Sigmoid colon (tissue), 7 donors: ENCODE results near the gene EEIG1. TPM values are rescaled to one million over a fixed set of nuclear protein-coding genes. Genes with fewer than 3 reads are reported as not detected.

Source experiments
- DNase-seq: peaks from one replicate; pipeline ENCODE4 v3.0.0-alpha.2; 2019
- H3K27ac ChIP-seq, 4 donors: fragments of 200-600 bp; sonication (generic); one replicate each; pipeline ENCODE4 v1.5.1; 2016 to 2019; ENCODE audit warnings: mild to moderate bottlenecking in 1 of 4
- H3K27me3 ChIP-seq, 3 donors: fragments of 200-600 bp; sonication (generic); one replicate each; pipeline ENCODE4 v1.5.1; 2019; ENCODE audit warnings: mild to moderate bottlenecking in 1 of 3
- H3K36me3 ChIP-seq, 4 donors: fragments of 200-600 bp; sonication (generic); one replicate each; pipeline ENCODE4 v1.5.1; 2016 to 2019
- H3K4me1 ChIP-seq, 4 donors: fragments of 200-600 bp; sonication (generic); one replicate each; pipeline ENCODE4 v1.5.1; 2017 to 2019
- H3K4me3 ChIP-seq, 4 donors: fragments of 200-600 bp; sonication (generic); one replicate each; pipeline ENCODE4 v1.5.1; 2017 to 2019; ENCODE audit warnings: mild to moderate bottlenecking in 2 of 4, moderate library complexity in 1 of 4
- H3K9me3 ChIP-seq, 4 donors: fragments of 200-600 bp in 3 of 4; sonication (generic) in 3 of 4; one replicate each; pipeline versions ENCODE4 v1.5.1 to v1.6.1; 2013 to 2019
- EP300 ChIP-seq, 4 donors: sonication (generic); formaldehyde crosslinking; IDR thresholded peaks; one replicate each; pipeline ENCODE4 v1.6.1; 2017; ENCODE audit warnings: antibody characterized with exemption in 4 of 4
- POLR2A ChIP-seq, 2 donors: fragments of 450-650 bp; IDR thresholded peaks; one replicate each; pipeline ENCODE4 v1.6.1; 2016; ENCODE audit warnings: antibody characterized with exemption in 2 of 2, mild to moderate bottlenecking in 2 of 2, moderate library complexity in 2 of 2
- POLR2AphosphoS5 ChIP-seq, 4 donors: sonication (generic); formaldehyde crosslinking; IDR thresholded peaks; one replicate each; pipeline ENCODE4 v1.6.1; 2017; ENCODE audit warnings: antibody characterized with exemption in 4 of 4
- WGBS, 2 donors: extraction: QIAGEN DNeasy Blood & Tissue Kit; methylation state at CpG; one replicate each; pipeline ENCODE4 v1.1.7; 2013; 5-methylcytosine and 5-hydroxymethylcytosine counted together
- intact Hi-C: fragments of 100-400 bp; cut with DNase I; formaldehyde crosslinking; loops from one replicate; pipeline ENCODE4 v1.15.1; 2023
- polyA plus RNA-seq, 3 donors: library from polyadenylated mRNA; stranded (reverse); fragments of 200-250 nt; gene quantifications; one replicate each; pipeline ENCODE4 v1.2.3, GENCODE V29; 2013
- total RNA-seq, 4 donors: library from RNA; depleted of rRNA; stranded (reverse); fragments of >200 nt; gene quantifications; one replicate each; pipeline ENCODE4 v1.1.0, GENCODE V29; 2016
- TF ChIP-seq, protein P1 (sequence below), 4 experiments: fragments of 450-650 bp in 3 of 4; fragments of 200-600 bp in 1 of 4; IDR thresholded peaks; one replicate each; pipeline ENCODE4 v1.5.1; 2016 to 2019; ENCODE audit warnings: antibody characterized with exemption in 4 of 4, mild to moderate bottlenecking in 3 of 4, moderate library complexity in 2 of 4
- donor health status: healthy with polysubstance abuse.
- donor health status: Bipolar disorder and iron deficiency.
- donor health status: healthy.

EEIG1 gene
- total and polyA plus RNA-seq, 7 donors = 10.9 to 92.0 (median 32.7) TPM

DNA sequence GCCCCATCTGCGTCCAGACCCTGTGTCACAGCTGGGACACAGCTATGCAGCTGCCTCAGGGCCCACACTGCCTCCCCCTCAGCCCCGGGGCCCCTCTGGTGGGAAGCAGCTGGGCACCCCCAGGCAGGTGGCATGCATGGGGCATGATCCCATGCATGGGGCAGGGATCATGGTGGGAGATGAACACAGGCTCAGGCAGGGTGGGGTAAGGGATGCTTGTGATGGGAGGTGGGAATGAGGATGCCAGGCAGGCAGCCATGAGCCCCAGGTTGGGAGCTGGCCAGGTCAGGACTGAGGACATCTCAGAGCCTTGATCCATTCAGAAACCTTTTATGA is 19.7 kb downstream of the EEIG1 start:
- WGBS, 2 donors = 86 to 92% methylated on average over 2 of the region's 2 CpGs
- DNase-seq = no peak
- Histone ChIP-seq H3K9me3 (no peaks in the 10 kb centered on the region), H3K27ac (peak overlapping the region; percentile 94 to 99 (median 96)), H3K4me1 (peaks cover 0 to 72% (median 65%) of the 10 kb centered on the region in 4 donors), H3K27me3 (no peaks in the 10 kb centered on the region), H3K36me3 (no peaks in the 10 kb centered on the region), H3K4me3 (no peak overlapping the region)
- TF ChIP-seq EP300 (IDR thresholded peaks at IDR 0.05) (no peak), POLR2AphosphoS5 (IDR thresholded peaks at IDR 0.05) (no peak), POLR2A (IDR thresholded peaks at IDR 0.05) (no peak)
- TF ChIP-seq, protein P1, sequence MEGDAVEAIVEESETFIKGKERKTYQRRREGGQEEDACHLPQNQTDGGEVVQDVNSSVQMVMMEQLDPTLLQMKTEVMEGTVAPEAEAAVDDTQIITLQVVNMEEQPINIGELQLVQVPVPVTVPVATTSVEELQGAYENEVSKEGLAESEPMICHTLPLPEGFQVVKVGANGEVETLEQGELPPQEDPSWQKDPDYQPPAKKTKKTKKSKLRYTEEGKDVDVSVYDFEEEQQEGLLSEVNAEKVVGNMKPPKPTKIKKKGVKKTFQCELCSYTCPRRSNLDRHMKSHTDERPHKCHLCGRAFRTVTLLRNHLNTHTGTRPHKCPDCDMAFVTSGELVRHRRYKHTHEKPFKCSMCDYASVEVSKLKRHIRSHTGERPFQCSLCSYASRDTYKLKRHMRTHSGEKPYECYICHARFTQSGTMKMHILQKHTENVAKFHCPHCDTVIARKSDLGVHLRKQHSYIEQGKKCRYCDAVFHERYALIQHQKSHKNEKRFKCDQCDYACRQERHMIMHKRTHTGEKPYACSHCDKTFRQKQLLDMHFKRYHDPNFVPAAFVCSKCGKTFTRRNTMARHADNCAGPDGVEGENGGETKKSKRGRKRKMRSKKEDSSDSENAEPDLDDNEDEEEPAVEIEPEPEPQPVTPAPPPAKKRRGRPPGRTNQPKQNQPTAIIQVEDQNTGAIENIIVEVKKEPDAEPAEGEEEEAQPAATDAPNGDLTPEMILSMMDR (IDR thresholded peaks at IDR 0.05) = no peak
- intact Hi-C loops = no loop called here

DNA sequence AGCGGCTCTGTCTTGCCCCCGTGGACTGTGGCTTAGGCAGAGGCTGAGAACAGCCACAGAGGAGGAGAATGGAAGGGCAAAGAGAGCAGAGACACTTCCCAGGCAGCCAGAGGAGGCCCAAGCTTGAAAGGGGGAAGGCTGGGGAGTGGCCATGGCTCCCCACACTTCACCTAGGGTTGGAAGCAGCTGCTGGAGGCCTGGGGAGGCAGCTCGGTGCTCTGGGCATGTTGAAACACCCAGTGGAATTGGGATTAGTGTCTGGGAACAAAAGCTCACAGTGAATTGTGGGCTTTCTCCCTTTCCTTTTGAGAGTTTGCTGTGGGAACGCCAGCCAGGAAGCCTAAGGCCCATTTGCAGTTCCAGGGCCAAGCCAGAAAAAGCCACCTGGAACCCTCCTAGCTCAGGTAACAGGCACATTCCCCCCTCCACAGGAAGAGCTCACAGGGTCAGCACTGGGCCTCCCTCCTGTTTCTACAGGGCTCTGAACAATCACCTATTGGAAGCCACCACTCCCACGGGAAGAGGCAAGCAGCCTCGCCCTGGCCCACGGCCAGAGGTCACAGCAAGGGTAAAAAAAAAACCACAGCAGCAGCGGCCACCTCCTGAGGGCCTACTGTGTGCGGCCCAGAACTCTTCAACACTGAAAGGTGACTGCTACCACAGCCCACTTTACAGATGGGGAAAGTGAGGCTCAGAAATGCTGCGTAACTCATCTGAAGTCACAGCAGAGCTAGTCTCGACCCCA is 20.2 kb downstream of the EEIG1 start:
- Histone ChIP-seq H3K4me1 (peaks cover 0 to 72% (median 65%) of the 10 kb centered on the region in 4 donors), H3K9me3 (no peaks in the 10 kb centered on the region), H3K27ac (peak overlapping the region; percentile 94 to 99 (median 96)), H3K27me3 (no peaks in the 10 kb centered on the region), H3K4me3 (no peak overlapping the region), H3K36me3 (no peaks in the 10 kb centered on the region)
- WGBS, 2 donors = 41 to 53% methylated on average over 11 of the region's 11 CpGs
- no peak for TF ChIP-seq EP300 (IDR thresholded peaks at IDR 0.05)
- TF ChIP-seq, protein P1 (IDR thresholded peaks at IDR 0.05) = no peak
- TF ChIP-seq POLR2AphosphoS5 (IDR thresholded peaks at IDR 0.05) = no peak
- no peak for TF ChIP-seq POLR2A (IDR thresholded peaks at IDR 0.05)
- no peak for DNase-seq
- intact Hi-C loops = no loop called here

DNA sequence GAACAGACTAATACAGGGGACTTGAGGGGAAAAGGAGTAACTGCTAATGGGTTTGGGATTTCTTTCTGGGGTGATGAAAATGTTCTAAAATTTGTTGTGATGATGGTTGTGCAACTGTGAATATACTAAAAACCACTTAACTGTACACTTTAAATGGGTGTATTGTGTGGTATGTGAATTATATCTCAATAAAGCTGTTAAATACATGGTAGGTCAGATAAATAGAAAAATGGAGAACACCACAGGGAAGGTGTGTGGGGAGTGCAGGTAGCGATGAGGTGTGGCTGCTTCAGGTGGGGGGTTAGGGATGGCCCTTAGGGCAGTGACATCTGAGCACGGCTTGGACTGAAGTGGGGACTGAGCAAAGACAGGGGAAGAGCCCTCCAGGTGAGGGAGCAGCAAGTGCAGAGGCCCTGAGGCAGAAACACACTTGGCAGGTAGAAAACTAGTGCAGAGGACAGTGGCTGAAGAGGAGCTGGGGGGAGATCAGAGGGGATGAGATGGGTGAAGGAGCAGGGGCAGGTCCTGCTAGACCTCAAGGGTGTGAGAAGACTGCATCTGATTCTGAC is 20.9 kb downstream of the EEIG1 start:
- Histone ChIP-seq H3K27me3 (no peaks in the 10 kb centered on the region), H3K36me3 (no peaks in the 10 kb centered on the region), H3K4me1 (peaks cover 0 to 72% (median 65%) of the 10 kb centered on the region in 4 donors), H3K9me3 (no peaks in the 10 kb centered on the region), H3K4me3 (no peak overlapping the region), H3K27ac (peak overlapping the region; percentile 94 to 99 (median 96))
- 83 to 87% methylated on average over 2 of the region's 2 CpGs for WGBS, 2 donors
- DNase-seq = no peak
- TF ChIP-seq POLR2AphosphoS5 (IDR thresholded peaks at IDR 0.05) (no peak), POLR2A (IDR thresholded peaks at IDR 0.05) (no peak), EP300 (IDR thresholded peaks at IDR 0.05) (no peak)
- TF ChIP-seq, protein P1 (IDR thresholded peaks at IDR 0.05) = no peak
- intact Hi-C loops = no loop called here

DNA sequence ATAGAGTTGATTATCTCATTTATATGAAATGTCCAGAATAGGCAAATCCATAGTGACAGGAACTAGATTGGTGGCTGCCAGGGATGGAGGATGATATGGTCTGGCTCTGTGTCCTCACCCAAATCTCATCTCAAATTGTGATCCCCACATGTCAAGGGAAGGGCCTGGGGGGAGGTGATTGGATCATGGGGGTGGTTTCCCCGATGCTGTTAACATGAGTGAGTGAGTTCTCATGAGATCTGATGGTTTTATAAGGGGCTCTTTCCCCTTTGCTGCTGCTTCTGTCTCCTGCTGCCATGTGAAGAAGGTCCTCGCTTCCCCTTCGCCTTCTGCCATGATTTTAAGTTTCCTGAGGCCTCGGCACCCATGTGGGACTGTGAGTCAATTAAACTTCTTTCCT is 21.4 kb downstream of the EEIG1 start:
- Histone ChIP-seq H3K4me1 (peaks cover 0 to 72% (median 66%) of the 10 kb centered on the region in 4 donors), H3K9me3 (no peaks in the 10 kb centered on the region), H3K27me3 (no peaks in the 10 kb centered on the region), H3K36me3 (no peaks in the 10 kb centered on the region), H3K27ac (peak overlapping the region; percentile 94 to 99 (median 96)), H3K4me3 (no peak overlapping the region)
- no peak for DNase-seq
- 91 to 96% methylated on average over 4 of the region's 4 CpGs for WGBS, 2 donors
- intact Hi-C loops = no loop called here
- TF ChIP-seq, protein P1 (IDR thresholded peaks at IDR 0.05) = no peak
- TF ChIP-seq POLR2A (IDR thresholded peaks at IDR 0.05) (no peak), EP300 (IDR thresholded peaks at IDR 0.05) (no peak), POLR2AphosphoS5 (IDR thresholded peaks at IDR 0.05) (no peak)
